HTERT RPE-1 (cell line): ENCODE data around the gene PRMT7.

ENCODE experiments used
- in situ Hi-C: fragments of 300-500 bp; cut with MboI; formaldehyde crosslinking; loops from 4 replicates; pipeline ENCODE4 v1.14.3; 2020; ENCODE audit warnings: low sequenced_read_pairs

Gene PRMT7

DNA sequence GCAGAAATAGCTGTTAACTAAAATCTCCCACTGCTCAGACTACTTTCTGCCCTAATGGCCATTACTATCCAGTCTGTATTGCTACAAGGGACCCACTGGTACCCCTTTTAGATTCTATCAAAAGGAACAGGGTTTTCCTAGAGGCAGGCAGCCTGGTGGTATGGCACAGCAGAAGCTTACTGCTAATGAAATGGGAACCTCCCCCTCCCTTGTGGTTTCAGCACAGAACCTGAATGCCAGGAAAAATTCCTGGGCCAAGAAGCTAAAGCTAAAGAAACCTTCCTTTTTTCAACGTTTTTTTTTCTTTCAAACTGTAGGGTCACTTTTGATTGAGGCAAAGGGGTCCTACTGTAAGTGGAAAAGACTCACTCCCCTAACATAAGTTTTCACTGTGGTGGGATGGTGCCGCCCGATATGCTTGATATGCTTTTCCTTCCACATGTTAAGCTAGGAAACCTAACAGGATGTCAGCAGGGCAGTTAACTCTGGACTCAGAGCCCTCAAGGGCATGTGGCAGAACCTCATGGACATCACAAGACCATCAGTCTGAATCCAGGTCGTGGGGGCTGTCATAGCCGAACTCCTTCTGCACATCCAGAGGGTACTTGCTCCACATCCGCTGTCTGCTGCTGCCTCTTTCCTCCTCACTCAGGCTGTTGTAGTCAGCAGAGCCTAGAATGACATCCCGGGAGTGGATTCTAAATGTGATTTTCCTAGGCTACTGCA is 9.9 kb upstream of the PRMT7 start:
- in situ Hi-C loops: no loop called here

DNA sequence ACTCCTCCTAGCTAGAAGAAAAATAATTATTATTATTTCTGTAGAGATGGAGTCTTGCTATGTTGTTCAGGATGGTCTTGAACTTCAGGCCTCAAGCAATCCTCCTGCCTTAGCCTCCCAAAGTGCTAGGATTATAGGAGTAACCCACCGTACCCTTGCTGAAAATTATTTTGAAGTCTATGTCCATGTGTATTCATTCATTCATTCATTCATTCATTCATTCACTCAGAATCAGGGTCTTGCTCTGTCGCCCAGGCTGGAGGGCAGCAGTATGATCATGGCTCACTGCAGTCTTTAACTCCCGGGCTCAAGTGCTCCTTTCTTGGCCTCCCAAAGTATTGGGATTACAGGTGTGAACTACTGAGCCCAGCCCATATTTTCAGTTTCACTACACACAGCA is 4.2 kb upstream of the PRMT7 start:
- in situ Hi-C loops: no loop called here

DNA sequence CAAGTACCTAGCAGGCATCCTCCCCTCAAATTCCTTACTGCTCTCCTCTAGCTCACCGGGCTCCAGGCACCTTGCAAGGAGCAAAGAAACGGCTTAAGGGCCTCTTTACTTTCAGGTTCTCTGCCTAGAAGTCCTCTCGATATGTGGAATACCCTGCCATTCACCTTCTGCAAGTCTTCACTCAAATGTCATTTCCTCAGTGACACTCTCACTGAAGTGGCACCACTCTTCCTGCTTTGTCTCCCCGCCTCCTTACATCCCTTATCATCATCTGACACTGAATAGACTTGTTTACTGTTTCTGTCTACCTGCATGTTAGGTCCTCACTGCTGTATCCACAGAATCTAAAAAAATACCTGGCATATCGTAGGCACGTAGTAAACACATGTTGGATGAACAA is 1.0 kb upstream of the PRMT7 start:
- in situ Hi-C loops: no loop called here

DNA sequence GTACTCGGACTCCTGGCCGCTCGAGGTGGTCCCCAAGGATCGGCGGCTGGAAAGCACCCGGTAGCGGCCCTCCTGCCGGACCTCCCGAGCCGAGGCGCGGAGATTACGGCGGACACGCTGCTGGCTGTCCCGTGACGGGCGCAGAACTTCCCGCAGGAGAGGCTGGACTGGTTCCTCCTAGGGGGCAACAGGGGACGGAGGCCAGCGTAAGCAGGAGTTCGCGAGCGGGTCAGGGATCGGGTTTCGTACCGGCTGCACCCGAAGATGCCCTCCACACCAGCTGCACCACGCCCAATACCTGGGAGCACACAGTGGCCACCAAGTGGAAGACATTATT is 414 bp upstream of the PRMT7 start:
- in situ Hi-C loops: no loop called here

DNA sequence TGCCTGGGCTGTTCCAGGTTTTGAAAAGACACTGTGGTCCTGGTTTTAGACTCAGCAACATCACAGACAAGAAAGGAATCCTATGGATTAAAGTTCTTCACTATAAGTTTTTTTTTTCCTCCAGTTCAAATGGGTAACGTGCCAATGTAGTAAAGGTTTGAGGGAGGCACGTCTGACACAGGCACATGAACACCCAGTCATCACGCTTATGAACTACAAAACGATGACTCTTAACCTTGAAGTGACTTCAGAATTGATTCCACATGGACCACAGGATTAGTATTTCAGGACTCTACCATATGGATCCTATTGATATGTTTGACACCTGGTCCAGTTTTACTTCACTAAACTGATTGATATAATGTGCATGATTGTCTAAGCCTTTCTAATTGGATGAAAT is 2.3 kb downstream of the PRMT7 start:
- in situ Hi-C loops: no loop called here

DNA sequence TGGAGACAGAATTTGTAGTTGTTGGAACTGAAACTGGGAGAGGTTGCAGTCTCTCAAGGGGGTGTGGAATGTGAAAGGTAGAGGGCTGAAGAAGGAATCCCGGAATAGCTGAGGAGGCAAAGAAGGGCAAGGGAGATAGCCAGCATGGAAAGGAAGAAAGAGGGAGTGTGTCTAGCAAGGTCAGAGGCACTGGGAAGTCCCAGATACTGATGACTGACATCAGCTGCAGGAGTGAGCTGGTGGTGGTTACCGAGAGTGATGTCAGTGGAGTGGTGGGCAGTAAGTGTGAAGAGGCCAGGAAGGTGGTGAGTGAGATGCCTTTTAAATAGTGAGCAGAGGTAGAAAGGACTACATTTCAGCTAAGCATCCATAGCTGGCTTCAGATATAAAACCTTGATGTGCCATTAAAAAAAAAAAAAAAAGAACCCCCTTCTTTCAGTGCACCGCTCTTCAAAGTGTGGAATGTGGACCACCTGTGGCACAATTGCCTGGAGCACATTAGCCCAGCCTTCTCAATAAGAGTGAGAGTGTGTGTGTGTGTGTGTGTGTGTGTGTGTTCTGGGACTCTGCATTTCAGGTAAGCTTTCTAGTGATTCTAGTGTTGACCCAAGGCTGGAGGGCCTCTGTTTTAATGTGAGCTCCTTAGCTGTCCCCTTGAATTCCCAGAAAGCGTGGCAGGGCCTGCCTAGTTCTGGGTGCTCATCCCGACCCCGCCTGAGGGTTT is 8.5 kb downstream of the PRMT7 start:
- in situ Hi-C loops: no loop called here

DNA sequence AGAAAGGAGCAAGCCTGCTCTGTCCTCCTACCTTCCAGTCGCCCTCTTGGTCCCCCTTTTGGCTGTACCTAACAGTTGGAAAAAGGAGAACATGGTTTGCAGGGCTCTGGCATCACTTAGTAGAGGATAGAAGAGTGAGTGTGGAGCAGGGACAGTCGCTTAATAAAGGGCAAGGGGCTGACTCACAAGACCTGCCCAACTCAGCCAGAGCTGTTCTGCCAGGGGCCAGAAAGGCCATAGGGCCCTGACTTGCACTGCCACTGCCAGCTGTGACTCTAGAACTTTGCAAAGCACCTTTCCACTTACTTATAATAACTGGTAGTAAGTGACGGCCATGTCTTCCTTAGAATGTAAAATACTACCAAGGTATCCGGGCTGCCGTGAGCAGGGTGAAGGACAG is 13.5 kb downstream of the PRMT7 start:
- in situ Hi-C loops: no loop called here

DNA sequence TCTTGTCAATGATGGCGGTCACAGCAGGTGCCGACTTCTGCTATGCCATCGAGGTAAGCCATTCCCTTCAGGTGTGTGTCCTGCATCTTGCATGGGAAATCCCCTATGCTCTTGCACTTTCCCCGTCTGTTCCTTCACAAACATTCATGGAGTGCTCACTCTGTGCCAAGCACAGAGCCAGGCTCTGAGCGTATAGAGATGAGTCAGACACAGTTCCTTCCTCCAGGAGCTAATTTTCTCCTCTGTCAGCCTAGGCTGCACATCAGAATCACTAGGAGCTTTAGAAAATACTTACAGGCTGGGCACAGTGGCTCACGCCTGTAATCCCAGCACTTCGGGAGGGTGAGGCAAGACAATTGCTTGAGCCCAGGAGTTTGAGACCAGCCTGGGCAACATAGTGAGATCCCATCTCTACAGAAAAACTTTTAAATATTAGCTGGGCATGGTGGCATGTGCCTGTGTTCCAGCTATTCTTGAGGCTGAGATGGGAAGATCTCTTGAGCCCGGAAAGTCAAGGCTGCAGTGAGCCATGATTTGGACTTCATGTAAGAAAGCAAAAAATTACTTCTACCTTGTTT is 14.1 kb downstream of the PRMT7 start:
- in situ Hi-C loops: no loop called here

DNA sequence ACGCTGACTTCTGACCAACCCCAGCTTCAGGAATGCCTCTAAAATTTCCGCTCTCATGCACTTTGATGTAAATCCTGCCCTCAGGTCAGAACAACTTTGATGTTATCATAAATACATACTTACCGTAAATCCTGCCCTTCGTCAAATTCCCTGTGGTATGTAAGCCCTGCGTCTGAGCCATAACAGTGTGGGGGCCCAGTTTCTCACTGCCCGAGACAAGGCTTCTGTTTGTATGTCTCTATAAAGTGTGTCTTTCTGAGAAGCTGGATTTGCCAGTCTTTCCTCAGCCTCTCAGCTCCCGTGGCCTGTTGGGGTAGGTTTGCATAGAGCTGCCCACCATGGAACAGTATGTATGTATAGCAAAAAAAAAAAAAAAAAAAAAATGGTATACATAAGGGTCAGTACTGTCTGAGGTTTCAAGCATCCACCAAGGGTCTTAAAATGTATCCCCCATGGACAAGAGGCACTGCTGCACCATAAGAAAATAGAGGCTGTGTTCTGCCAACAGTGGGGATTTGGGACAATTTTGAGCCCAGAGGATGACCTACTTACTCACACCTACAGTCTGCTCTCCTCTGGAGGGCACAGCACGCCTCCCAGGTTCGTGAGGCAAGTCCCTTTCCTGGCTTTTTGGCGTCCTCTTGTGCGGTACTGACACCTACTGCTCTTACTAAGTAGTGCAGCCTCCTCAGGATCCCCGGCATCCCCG is 17.5 kb downstream of the PRMT7 start:
- in situ Hi-C loops: no loop called here

DNA sequence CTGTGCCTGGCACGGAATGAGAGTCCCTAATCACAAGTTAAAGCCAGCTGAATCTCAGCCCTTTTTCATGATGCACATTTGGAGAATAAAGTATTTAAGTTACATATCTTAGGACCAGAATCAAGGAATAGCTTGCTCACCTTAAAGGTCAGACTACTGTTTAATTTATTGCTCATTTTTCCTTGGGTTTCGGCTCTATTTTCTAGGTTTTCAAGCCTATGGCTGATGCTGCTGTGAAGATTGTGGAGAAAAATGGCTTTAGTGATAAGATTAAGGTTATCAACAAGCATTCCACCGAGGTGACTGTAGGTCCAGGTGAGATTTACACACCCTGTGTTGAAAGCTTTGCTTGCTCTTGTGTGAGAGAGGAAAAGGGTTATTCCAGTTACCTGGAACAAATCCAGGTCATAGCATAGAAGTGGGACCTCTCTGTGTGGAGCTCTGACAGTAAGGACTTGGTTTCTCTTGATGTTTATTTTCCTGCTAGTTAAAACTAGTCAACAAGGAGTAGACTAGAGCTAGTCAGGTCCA is 18.1 kb downstream of the PRMT7 start:
- in situ Hi-C loops: no loop called here

DNA sequence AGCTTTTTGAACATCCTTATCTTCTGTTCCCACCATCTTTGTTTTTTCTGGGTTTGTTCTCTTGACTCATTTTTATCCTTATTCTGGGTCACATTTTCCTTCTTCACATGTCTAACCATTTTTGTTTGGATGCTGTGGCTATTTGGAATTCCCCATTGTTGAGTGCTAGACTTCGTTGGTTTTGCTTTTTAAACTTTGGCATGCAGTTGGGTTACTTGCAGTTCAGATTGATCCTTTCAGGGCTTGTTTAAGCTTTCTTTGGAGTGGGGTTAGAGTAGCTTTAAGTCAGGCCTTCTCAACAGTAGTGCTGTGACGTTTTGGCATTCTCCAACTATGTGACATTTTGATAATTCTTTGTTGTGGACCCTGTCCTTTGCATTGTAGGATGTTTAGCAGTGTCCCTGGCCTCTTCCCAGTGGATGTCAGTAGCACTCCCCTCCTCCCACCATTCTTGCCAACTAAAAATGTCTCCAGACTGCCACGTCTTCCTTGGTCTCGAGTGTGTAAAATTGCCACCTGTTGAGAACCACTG is 21.1 kb downstream of the PRMT7 start:
- in situ Hi-C loops: no loop called here

DNA sequence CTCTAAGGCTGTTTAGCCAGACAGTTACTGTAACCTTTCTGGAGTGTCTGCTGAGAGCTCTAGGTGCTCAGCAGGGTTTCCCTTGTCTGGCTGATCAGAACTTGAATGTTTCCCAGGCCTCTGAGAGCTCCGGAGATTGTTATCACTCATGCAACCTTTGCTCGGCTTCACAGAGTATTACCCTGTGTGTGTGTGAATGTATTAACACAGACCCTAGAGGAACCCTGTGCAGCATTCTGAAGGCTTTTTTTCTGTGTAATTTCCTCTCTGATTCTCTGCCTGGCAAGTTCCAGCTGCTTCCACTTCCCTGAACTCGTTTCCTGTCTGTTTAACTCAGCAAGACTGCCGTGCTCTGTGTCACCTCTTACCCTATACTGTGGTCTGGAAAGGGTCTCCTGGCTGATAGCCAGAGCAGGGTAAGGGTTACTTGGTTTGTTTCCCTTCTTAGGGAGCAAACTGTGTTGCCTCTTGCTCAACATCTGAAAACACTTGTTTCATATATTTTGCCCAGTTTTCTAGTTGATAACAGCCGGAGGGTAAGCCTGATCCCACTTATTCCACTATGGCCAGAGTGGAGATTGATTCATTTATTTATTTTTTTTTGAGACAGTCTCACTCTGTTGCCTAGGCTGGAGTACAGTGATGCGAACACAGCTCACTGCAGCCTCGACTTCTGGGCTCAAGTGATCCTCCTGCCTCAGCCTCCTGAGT is 21.7 kb downstream of the PRMT7 start:
- in situ Hi-C loops: no loop called here

DNA sequence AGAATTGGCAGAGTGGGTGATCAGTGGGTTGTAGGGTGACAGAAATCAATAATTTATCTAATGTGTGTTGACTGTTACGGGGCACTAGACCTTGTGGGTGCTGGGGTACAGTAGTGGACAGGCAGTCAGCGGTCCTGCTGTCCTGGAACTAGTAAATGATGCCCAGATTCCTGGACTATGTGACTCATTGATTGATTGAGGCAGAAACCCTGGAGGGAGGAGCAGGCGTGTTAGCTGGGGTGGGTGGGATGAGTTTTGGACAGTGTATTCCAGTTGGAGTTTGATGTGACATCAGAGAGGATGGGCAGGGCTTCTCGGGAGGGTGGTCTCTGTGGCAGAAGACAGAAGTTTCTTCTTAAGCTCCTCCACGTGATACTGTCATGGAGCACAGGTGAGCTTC is 24.4 kb downstream of the PRMT7 start:
- in situ Hi-C loops: no loop called here

DNA sequence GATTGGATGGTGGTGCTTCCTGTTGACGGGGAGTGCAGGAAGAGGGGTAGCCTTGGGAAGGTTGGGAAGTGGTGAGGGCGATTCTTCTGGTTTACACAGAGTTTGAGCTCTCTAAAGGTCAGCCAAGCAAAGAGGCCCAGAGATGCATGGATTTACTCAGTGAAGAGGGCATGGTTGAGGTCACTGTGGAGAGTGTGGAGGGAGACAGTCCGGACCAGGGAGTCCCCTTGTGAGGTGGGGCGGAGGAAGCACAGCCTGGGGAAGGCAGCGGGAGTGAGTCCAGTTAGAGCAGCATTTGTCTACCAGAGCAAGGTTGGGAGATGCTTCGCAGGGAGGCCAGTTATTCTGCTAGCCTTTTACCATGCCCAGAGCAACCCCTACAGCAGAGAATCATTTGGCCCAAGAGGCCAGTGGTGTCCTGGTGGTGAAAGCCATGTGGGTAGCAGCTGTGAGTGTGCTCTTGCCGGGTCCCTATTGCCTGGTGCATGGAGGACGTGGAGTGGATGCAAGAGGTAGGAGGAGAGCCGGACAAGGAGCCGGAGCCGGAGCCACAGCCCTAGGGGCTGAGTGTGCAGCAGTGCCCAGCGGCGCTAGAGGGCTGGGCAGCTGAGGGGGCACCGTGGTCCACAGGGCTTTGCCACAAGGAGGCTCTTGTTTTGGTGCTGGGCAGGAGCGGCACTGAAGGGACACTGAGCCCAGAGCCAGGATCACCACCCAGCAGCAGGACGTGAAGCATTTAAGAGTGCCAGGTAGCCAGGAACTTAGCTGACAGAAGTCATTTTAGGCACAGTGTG is 27.7 kb downstream of the PRMT7 start:
- in situ Hi-C loops: no loop called here

DNA sequence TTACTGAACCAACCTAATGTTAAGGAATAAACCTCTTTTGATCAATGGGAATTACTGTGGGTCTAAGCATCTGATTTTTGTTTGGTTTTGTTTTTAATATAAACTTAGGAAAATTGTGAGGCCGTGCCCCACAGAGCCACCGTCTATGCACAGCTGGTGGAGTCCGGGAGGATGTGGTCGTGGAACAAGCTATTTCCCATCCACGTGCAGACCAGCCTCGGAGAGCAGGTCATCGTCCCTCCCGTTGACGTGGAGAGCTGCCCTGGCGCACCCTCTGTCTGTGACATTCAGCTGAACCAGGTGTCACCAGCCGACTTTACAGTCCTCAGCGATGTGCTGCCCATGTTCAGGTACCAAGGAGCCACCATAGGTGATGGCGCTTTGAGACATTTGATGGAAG is 28.4 kb downstream of the PRMT7 start:
- in situ Hi-C loops: no loop called here

DNA sequence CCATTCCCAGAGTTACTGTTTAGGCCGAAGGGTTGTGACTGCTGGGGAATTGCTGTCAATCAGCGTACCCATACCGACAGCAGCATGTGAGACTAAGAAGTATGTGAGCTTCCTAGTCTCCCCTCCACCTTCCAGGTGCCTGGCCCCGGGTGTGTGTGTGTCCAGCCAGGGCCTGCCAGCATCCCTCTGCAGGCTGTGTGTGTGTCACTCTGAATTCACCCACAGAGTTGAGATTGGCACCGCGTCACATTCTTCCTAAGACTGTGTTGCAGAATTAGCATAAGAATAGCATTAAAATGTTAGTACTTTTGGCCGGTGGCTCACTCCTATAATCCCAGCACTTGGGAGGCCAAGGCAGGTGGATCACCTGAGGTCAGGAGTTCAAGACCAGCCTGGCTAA is 31.8 kb downstream of the PRMT7 start:
- in situ Hi-C loops: no loop called here

DNA sequence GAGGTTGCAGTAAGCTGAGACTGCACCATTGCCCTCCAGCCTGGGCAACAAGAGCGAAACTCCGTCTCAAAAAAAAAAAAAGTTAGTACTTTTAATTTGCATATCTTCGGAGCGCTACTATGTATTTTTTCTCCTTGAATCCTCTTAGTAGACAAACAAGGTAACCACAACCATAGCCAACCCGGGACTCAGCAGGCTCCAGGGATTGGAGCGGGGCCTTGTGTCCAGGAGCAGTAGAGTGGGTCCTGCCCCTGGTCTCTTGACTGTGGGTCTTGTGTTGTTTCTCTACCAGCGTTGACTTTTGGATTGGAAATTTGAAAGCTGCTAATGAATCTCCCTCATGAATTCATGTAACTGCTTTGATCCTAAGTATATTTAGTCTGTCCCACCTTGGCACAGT is 32.3 kb downstream of the PRMT7 start:
- in situ Hi-C loops: no loop called here

DNA sequence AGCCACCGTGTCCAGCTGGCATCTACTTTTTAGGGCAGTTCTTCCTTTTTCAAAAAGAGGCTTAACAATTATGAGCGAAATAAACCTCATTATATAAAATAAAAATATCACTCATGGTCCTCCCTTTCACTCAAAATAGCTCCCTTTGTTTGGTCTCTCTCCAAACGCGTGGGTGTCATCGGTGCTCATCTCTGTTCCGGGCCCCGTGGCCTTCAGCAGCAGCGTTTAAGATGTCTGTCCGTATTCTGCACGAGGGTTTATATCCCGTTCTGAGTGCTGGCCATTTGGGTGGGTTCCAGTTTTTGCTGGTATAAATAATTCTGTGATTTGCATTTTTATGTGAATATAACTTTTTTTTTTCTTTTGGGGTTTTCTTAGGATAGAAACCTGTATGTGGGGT is 33.4 kb downstream of the PRMT7 start:
- in situ Hi-C loops: no loop called here

DNA sequence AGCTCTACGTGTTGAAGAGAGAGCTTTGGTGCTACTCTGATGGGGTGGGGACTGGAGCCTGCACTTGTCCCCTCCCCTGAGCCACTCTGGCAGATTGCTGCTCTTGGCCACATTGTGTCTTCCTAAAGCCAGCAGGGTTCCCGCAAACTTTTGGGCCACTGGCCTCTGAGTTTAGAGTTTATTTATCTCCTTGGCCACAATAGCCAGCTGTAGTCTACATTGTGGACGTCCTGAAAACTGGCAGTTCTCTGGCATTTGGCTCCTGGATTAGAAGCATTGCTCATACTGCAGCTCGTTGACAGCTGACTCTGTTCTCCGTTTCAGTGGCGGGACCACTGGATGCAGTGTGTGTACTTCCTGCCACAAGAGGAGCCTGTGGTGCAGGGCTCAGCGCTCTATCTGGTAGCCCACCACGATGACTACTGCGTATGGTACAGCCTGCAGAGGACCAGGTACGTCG is 34.6 kb downstream of the PRMT7 start:
- in situ Hi-C loops: no loop called here
